ENCODE measurements around the gene BPIFB1. TPM values are rescaled to one million over a fixed set of nuclear protein-coding genes. Genes with fewer than 3 reads are reported as not detected.

The BPIFB1 gene
- total and polyA plus RNA-seq, 9 of the 15 experiments (the other 6 are each of a cell fraction or from before 2014, with no cell fraction given): not detected

- TF ChIP-seq REST (IDR thresholded peaks at IDR 0.05; ENCODE audit: borderline replicate concordance) (peak; percentile 38), REST (CRISPR knock-in tag; IDR thresholded peaks at IDR 0.05; ENCODE audit: low read depth) (no peak), ZMIZ1 (IDR thresholded peaks at IDR 0.05; ENCODE audit: low read depth in 2 of 2, low read length in 2 of 2) (peak in 1 of 2 experiments; percentile 56; a peak in 1 of 4 replicates)
These were observed 18.3 kb downstream of the BPIFB1 start (continued) for GRCh38 chr20:33301192-33301930.

Data from K562 (cell line).